Transverse colon (tissue), 4 donors: ENCODE data around the gene TMEM254.

Source experiments
- EP300 ChIP-seq: sonication (generic); formaldehyde crosslinking; IDR thresholded peaks from one replicate; pipeline ENCODE4 v1.6.1; 2017; ENCODE audit warnings: antibody characterized with exemption, low read depth
- POLR2AphosphoS5 ChIP-seq, 3 donors: sonication (generic); formaldehyde crosslinking; IDR thresholded peaks; one replicate each; pipeline ENCODE4 v1.6.1; 2016; ENCODE audit warnings: antibody characterized with exemption in 3 of 3
- TF ChIP-seq, protein P1 (sequence below), 5 experiments: fragments of 200-600 bp in 3 of 5; fragments of 450-650 bp in 2 of 5; sonication (generic) in 3 of 5; IDR thresholded peaks; 1 replicate in 2 of 5; 2 replicates in 3 of 5; pipeline ENCODE4 v1.5.1; 2016 to 2017; ENCODE audit warnings: antibody characterized with exemption in 5 of 5, inconsistent platforms in 3 of 5, mild to moderate bottlenecking in 2 of 5, moderate library complexity in 1 of 5

DNA sequence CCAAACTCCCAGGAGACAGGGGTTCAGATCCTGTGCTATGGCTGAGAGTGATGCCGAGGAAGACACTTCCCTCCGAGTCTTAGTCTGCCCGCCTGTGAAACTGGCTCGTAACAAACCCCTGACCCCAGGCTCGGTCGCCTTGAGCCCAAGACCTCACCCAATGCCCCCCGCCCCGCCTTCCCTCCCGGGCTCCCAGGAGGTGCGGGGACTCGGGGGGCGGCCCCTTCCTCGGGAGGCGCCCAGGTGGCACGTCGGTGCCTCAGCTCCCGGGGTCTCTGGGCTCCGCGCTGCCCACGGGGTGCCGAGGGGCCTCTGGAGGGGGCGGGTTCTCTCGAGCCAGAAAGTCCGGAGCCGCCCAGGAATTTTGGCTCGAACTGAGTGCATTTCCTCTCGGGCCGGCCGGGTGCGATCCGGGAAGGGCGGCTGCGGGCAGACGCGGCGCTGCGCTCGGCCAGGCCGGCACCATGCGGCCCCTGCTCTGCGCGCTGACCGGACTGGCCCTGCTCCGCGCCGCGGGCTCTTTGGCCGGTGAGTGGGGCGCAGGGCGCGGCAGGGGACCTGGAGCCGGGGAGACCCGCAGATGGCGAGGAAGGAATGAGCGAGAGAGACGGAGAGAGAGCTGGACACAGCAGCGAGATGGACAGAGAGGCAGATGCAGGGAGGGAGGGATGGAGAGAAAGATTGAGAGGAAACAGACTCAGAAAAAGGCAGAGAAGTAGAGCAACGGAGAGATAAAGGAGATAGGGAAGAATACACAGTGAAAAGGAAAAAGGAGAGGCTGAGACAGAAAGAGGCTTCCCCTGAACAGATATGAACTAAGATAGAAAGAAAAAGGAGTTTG, 54.1 kb downstream of the TMEM254 start, which contains the start of gene PLAC9:
- TF ChIP-seq, protein P1, sequence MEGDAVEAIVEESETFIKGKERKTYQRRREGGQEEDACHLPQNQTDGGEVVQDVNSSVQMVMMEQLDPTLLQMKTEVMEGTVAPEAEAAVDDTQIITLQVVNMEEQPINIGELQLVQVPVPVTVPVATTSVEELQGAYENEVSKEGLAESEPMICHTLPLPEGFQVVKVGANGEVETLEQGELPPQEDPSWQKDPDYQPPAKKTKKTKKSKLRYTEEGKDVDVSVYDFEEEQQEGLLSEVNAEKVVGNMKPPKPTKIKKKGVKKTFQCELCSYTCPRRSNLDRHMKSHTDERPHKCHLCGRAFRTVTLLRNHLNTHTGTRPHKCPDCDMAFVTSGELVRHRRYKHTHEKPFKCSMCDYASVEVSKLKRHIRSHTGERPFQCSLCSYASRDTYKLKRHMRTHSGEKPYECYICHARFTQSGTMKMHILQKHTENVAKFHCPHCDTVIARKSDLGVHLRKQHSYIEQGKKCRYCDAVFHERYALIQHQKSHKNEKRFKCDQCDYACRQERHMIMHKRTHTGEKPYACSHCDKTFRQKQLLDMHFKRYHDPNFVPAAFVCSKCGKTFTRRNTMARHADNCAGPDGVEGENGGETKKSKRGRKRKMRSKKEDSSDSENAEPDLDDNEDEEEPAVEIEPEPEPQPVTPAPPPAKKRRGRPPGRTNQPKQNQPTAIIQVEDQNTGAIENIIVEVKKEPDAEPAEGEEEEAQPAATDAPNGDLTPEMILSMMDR (IDR thresholded peaks at IDR 0.05), result no peak
- TF ChIP-seq POLR2AphosphoS5 (IDR thresholded peaks at IDR 0.05), result peak in 1 of 3 donors; percentile 7
- TF ChIP-seq EP300, result no peak
